H9 (cell line): Measurements from ENCODE around the gene TFF2. TPM values are rescaled to one million over a fixed set of nuclear protein-coding genes. Genes with fewer than 3 reads are reported as not detected.

Experiments
- DNase-seq: peaks from one replicate; pipeline ENCODE4 v3.0.0-alpha.2; 2017
- H2AFZ ChIP-seq: one replicate; pipeline ENCODE4 v1.6.1; 2013; ENCODE audit warnings: mild to moderate bottlenecking, low read length, control low read depth, moderate library complexity
- H2AK5ac ChIP-seq: 2 replicates; pipeline ENCODE4 v1.6.1; 2013; ENCODE audit warnings: low read length, control low read depth, mixed read lengths; ENCODE audit not compliant: insufficient read length
- H2BK120ac ChIP-seq: one replicate; pipeline ENCODE4 v1.6.1; 2013; ENCODE audit warnings: low read depth, mild to moderate bottlenecking, low read length, control low read depth, inconsistent platforms; ENCODE audit not compliant: poor library complexity, severe bottlenecking
- H2BK12ac ChIP-seq: 2 replicates; pipeline ENCODE4 v1.6.1; 2013; ENCODE audit warnings: low read length, control low read depth, mixed read lengths, low read depth; ENCODE audit not compliant: insufficient read length
- H2BK15ac ChIP-seq: 2 replicates; pipeline ENCODE4 v1.6.1; 2013; ENCODE audit warnings: low read depth, low read length, control low read depth
- H2BK20ac ChIP-seq: one replicate; pipeline ENCODE4 v1.6.1; 2013; ENCODE audit warnings: low read depth, mild to moderate bottlenecking, low read length, control low read depth, inconsistent platforms; ENCODE audit not compliant: poor library complexity, severe bottlenecking
- H2BK5ac ChIP-seq: 2 replicates; pipeline ENCODE4 v1.6.1; 2013; ENCODE audit warnings: low read length, control low read depth, mixed read lengths; ENCODE audit not compliant: insufficient read length
- H3K14ac ChIP-seq: 2 replicates; pipeline ENCODE4 v1.6.1; 2013; ENCODE audit warnings: low read length, control low read depth; ENCODE audit not compliant: insufficient read depth
- H3K18ac ChIP-seq: 2 replicates; pipeline ENCODE4 v1.6.1; 2013; ENCODE audit warnings: low read depth, mild to moderate bottlenecking, mixed read lengths, low read length, control low read depth; ENCODE audit not compliant: insufficient read length
- H3K23ac ChIP-seq: 2 replicates; pipeline ENCODE4 v1.6.1; 2013; ENCODE audit warnings: low read length, control low read depth, mixed read lengths, low read depth; ENCODE audit not compliant: insufficient read length
- H3K23me2 ChIP-seq: 2 replicates; pipeline ENCODE4 v1.6.1; 2013; ENCODE audit warnings: low read depth, mild to moderate bottlenecking, mixed read lengths, low read length, control low read depth; ENCODE audit not compliant: insufficient read length, poor library complexity, severe bottlenecking
- H3K27ac ChIP-seq: 2 replicates; pipeline ENCODE4 v1.5.1; 2013; ENCODE audit warnings: low read length, control low read depth, mixed read lengths, low read depth; ENCODE audit not compliant: insufficient read length
- H3K27me3 ChIP-seq: 2 replicates; pipeline ENCODE4 v1.6.1; 2013; ENCODE audit warnings: low read length, control low read depth, inconsistent platforms; ENCODE audit not compliant: insufficient read depth
- H3K4ac ChIP-seq: 2 replicates; pipeline ENCODE4 v1.6.1; 2013; ENCODE audit warnings: low read depth, mild to moderate bottlenecking, control low read depth, inconsistent platforms, low read length, moderate library complexity
- H3K4me1 ChIP-seq: 2 replicates; pipeline ENCODE4 v1.6.1; 2013; ENCODE audit warnings: low read length, control low read depth, inconsistent platforms; ENCODE audit not compliant: insufficient read depth
- H3K4me2 ChIP-seq: 2 replicates; pipeline ENCODE4 v1.6.1; 2013; ENCODE audit warnings: low read length, control low read depth, mixed read lengths; ENCODE audit not compliant: insufficient read length, insufficient read depth
- H3K56ac ChIP-seq: 2 replicates; pipeline ENCODE4 v1.6.1; 2013; ENCODE audit warnings: low read depth, mild to moderate bottlenecking, mixed read lengths, low read length, control low read depth; ENCODE audit not compliant: insufficient read length
- H3K79me1 ChIP-seq: 2 replicates; pipeline ENCODE4 v1.6.1; 2013; ENCODE audit warnings: low read depth, mild to moderate bottlenecking, moderate library complexity, low read length, control low read depth, inconsistent platforms; ENCODE audit not compliant: insufficient read depth, poor library complexity, severe bottlenecking
- H3K79me2 ChIP-seq: 2 replicates; pipeline ENCODE4 v1.6.1; 2013; ENCODE audit warnings: low read length, control low read depth, inconsistent platforms; ENCODE audit not compliant: insufficient read depth
- H3K9ac ChIP-seq: 2 replicates; pipeline ENCODE4 v1.6.1; 2013; ENCODE audit warnings: low read length, control low read depth, mixed read lengths; ENCODE audit not compliant: insufficient read length; ENCODE audit errors: extremely low read depth
- H3K9me3 ChIP-seq: one replicate; pipeline ENCODE4 v1.6.1; 2013; ENCODE audit warnings: low read depth, low read length, inconsistent platforms; ENCODE audit not compliant: control insufficient read depth
- H3T11ph ChIP-seq: one replicate; pipeline ENCODE4 v1.6.1; 2013; ENCODE audit warnings: mild to moderate bottlenecking, low read length, control low read depth, inconsistent platforms
- H4K20me1 ChIP-seq: one replicate; pipeline ENCODE4 v1.6.1; 2013; ENCODE audit not compliant: control insufficient read depth, insufficient read length, insufficient read depth
- H4K5ac ChIP-seq: 2 replicates; pipeline ENCODE4 v1.6.1; 2013; ENCODE audit warnings: low read depth, mild to moderate bottlenecking, mixed read lengths, low read length, control low read depth; ENCODE audit not compliant: insufficient read length
- H4K8ac ChIP-seq: replicated peaks from 2 replicates; pipeline ENCODE4 v1.6.1; 2013; ENCODE audit warnings: low read length, control low read depth, mixed read lengths, low read depth; ENCODE audit not compliant: insufficient read length
- H4K91ac ChIP-seq: 2 replicates; pipeline ENCODE4 v1.6.1; 2013; ENCODE audit warnings: low read depth, mild to moderate bottlenecking, moderate library complexity, mixed read lengths, low read length, control low read depth; ENCODE audit not compliant: insufficient read length
- H3K27ac Mint-ChIP-seq, 3 experiments: 2 replicates in 2 of 3; 3 replicates in 1 of 3; pipeline ENCODE4 v1.8.0; 2020 to 2021; ENCODE audit warnings: mixed read lengths in 3 of 3, mild to moderate bottlenecking in 1 of 3, moderate library complexity in 1 of 3
- H3K27me3 Mint-ChIP-seq: 2 replicates; pipeline ENCODE4 v1.8.0; 2021; ENCODE audit warnings: low read depth, mild to moderate bottlenecking, moderate library complexity, mixed read lengths
- H3K36me3 Mint-ChIP-seq, 3 experiments: 2 replicates in 2 of 3; 3 replicates in 1 of 3; pipeline ENCODE4 v1.8.0; 2020 to 2021; ENCODE audit warnings: low read depth in 3 of 3, mixed read lengths in 3 of 3; ENCODE audit not compliant: insufficient read depth in 1 of 3
- H3K4me1 Mint-ChIP-seq, 2 experiments: 2 replicates each; pipeline ENCODE4 v1.8.0; 2020; ENCODE audit warnings: mixed read lengths in 2 of 2
- H3K4me3 Mint-ChIP-seq, 2 experiments: 2 replicates in 1 of 2; 3 replicates in 1 of 2; pipeline ENCODE4 v1.8.0; 2020 to 2021; ENCODE audit warnings: mild to moderate bottlenecking in 2 of 2, mixed read lengths in 2 of 2, moderate library complexity in 1 of 2
- H3K9me3 Mint-ChIP-seq, 2 experiments: 2 replicates in 1 of 2; 3 replicates in 1 of 2; pipeline ENCODE4 v1.8.0; 2020; ENCODE audit warnings: mild to moderate bottlenecking in 2 of 2, mixed read lengths in 2 of 2, moderate library complexity in 1 of 2
- CTCF ChIP-seq: fragments of 200-600 bp; sonication (generic); conservative IDR thresholded peaks from 3 replicates; pipeline ENCODE4 v1.8.0; 2021; ENCODE audit warnings: antibody characterized with exemption, mild to moderate bottlenecking
- WGBS: extraction: QIAGEN DNeasy Blood & Tissue Kit; methylation state at CpG from one replicate; pipeline ENCODE4 v1.1.7; 2013; ENCODE audit warnings: missing lambda C conversion rate, low lambda C conversion rate, mixed read lengths; ENCODE audit not compliant: insufficient read length; ENCODE audit errors: extremely low coverage; 5-methylcytosine and 5-hydroxymethylcytosine counted together
- total RNA-seq: library from RNA; stranded (reverse); gene quantifications from 2 replicates; pipeline ENCODE4 v1.2.1, GENCODE V29; 2021

The TFF2 gene
- total RNA-seq, 1 experiment from 2014 or later, result not detected

GRCh38 chr21:42341776-42342542, 8.8 kb downstream of the TFF2 start:
- Mint-ChIP-seq H3K27me3 (no peaks in the 10 kb centered on the region; the same call in 1 of the 2 replicates), H3K4me1 (peaks cover 13 to 16% of the 10 kb centered on the region in 2 experiments), H3K27ac (no peak overlapping the region; a peak in 1 of 7 replicates), H3K4me3 (no peak overlapping the region), H3K36me3 (no peaks in the 10 kb centered on the region; a peak in 1 of 7 replicates), H3K9me3 (peaks cover 2 to 4% of the 10 kb centered on the region in 2 experiments; a peak in 2 of 5 replicates)
- no peak overlapping the region for H3K9ac ChIP-seq
- no peaks in the 10 kb centered on the region for H4K20me1 ChIP-seq
- H3K79me2 ChIP-seq, result no peaks in the 10 kb centered on the region
- H2BK5ac ChIP-seq, result no peak overlapping the region
- H2BK20ac ChIP-seq, result no peak overlapping the region
- H3K4ac ChIP-seq, result no peak overlapping the region
- no peak overlapping the region for H3K27ac ChIP-seq
- no peak overlapping the region for H4K91ac ChIP-seq
- no CpG with 5 or more reads among the region's 15 CpGs for WGBS
- H3K4me2 ChIP-seq, result no peak overlapping the region
- no peak overlapping the region for H3T11ph ChIP-seq
- no peak overlapping the region for H2BK120ac ChIP-seq
- no peak overlapping the region for H3K56ac ChIP-seq
- H2BK15ac ChIP-seq, result no peak overlapping the region
- no peak overlapping the region for H2BK12ac ChIP-seq
- no peaks in the 10 kb centered on the region for H3K9me3 ChIP-seq
- no peak overlapping the region for H3K14ac ChIP-seq
- H3K23ac ChIP-seq, result no peak overlapping the region
- no peak overlapping the region for H2AFZ ChIP-seq
- H3K79me1 ChIP-seq, result no peaks in the 10 kb centered on the region
- no peak overlapping the region for H4K8ac ChIP-seq
- H4K5ac ChIP-seq, result no peak overlapping the region
- no peak for TF ChIP-seq CTCF
- no peak overlapping the region for H2AK5ac ChIP-seq
- H3K27me3 ChIP-seq, result no peaks in the 10 kb centered on the region
- no peaks in the 10 kb centered on the region for H3K23me2 ChIP-seq
- peaks cover 1% of the 10 kb centered on the region; the same call in 1 of the 2 replicates for H3K4me1 ChIP-seq
- DNase-seq, result no peak
- no peak overlapping the region for H3K18ac ChIP-seq
